GM19238 (cell line): Measurements from ENCODE around the gene ONECUT2.

Experiments
- DNase-seq: peaks from one replicate; pipeline ENCODE4 v3.0.0; 2011; ENCODE audit warnings: low spot score; ENCODE audit not compliant: insufficient read length

The ONECUT2 gene

DNA sequence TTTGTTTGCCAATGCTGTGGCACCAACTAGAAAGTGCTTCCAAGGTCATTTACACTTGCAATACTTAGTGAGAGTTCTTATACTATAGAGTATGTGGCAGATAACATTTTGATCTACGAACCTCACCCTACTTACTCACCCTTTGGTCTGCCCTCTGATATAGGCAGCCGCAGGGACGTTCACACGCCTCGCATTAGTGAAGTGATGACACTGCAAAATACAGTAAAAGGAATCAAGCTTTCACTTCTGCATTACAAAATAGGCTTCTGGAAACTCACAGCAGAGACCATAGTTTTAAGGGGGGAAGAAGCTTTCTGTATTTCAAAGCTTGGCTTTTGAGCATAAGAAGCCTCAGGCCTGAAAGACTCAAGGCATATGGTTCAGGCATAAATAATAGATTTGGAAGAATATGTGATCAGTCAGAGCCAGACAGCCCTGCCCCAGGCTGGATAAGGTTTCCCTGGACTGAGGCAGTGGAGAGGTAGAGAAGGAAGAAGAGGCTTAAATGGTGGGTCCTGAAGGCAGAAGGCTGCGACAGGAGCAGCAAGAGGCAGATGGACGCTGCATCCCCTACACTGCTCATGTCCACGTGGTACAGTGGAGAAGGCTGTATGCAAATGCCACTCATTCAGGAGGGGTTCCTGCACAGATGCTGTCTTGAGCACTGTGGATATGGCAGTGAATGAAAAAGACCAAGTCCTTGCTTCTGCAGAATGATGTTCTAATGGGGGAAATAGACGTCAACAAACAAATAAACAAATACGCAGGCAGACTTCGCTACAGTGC lies 88.2 kb downstream of the ONECUT2 start:
- no peak for DNase-seq

DNA sequence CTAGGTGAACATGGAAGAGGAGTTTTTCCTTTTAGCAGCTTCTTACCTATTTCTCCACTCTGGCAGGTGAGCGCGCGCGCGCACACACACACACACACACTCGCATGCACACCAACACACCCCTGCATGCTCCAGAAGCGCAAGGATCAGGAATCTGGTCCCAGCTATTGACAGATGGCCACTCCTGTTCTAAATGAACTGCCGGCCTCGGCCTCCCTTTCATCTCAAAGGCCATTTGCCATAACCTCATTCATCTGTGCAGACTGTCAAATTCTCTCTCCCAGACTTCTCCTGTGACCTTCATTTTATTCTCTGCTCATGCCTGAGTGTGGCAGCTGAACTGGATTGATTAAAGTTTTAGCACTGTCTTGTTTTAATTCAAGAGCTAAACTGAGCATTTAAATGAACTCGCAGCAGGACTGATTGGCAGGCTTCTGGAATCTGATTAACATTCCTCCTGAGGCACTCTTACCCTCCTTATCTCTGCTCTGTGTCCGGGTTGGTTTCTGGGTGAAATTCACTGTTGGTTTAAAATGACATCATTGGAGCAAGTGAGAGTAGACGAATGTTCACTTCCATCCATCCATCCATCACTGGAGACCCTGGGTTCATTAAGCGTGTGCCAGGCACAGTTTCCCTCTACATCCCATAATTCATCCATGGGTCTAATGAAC lies 92.5 kb downstream of the ONECUT2 start:
- DNase-seq, result no peak

DNA sequence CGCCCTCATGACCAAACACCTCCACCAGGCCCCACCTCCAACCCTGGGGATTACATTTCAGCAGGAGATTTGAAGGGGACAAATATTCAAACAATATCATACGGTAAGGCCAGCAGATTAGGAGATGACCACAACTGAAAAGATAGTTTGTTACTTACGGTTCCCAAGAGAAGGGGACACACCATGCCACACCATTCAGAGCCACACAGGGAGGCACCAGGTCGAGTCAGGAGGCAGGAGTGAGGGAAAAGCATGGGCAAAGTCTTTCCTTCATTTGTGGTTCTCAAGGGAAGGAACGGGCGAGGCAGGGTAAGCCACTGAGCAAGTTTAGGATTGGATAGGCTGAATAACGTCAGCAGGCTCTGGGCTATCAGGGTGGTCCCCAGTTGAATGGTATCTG lies 94.0 kb downstream of the ONECUT2 start:
- DNase-seq, result no peak

DNA sequence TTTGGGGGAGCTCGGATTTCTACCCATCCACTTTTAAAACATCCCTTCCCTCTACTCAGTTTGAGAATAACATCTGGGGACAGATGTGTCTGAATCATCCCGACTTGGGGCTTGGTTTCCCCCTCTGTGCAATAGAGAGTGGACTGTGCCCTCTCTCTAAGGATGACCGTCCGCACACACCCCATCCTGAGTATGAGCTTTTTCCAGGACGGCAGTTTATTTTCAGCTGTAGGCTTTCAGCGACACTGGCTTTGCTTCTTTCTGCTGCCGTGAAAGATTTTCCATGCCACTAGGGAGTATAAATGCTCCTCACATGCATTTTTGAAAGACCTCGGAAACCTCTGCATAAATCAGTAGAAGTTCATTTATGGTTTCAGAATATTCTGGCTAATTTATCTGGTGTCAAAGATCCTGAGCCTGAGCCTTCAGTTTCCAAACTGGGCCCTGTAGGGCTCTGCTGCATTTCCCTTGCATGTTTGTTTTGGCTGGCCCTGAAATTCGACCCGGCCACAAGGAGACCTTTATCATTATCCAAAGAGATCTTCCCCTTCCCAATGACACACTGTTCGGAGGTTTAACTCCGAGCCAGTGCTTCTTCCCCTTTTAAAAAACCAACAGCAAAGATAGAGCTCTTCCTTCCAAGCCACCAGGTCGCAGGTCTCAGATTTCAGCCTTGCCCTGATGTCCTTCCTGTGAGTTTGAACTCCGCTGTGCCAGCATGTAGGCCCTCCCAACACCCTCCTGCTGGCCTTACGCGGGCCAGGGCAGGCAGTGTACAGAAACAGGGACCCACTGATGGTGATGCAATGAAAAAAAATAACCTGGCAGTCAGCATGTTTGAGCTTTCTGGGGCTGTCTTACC lies 98.1 kb downstream of the ONECUT2 start:
- no peak for DNase-seq

DNA sequence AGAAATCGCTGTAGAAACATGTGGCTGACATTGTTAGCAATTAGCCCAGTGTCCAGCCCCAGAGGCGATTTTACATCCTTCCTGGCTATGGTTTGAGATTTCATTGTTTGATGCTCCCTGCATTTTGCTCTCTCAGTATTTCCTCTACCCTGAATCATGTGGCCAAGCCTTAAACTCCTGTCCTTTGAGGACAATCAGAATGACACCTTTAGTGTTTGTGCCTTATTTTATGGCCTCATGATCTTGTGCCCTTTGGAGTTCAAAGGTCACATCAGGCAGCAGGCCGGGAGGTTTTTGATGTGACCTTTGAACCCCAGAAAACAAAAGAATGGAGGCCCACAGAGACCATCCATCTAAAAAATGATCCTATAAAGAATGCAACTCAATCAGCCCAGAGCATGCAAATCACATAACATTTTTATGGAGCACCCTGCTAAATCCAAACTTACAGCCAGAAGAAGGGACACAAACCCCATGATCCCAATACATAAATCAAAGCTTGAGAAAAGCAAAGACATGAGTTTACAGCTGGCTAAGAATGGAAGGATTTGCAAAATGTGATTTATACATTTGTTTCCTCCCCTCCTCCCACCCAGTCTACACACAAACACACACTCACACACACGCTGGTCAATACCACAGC lies 98.8 kb downstream of the ONECUT2 start:
- DNase-seq, result no peak

DNA sequence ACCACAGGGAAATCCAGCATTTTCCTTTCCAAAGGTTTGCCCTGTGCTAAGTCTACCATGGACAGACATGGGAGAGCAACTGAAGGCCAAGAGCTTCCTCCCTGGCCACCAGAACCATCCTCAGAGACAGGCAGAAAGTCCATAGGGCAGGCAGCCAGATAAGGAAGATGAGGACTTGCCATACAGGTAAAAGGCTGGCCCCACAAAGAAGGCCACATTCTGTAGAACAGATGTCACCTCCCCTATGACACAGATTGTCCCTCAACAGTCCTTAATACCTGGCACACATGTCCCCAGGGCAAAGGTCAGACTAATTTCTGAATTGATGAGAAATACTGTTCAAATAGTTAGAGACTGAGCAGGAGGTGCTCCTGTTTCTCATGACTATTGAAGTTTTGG lies 99.3 kb downstream of the ONECUT2 start:
- no peak for DNase-seq

DNA sequence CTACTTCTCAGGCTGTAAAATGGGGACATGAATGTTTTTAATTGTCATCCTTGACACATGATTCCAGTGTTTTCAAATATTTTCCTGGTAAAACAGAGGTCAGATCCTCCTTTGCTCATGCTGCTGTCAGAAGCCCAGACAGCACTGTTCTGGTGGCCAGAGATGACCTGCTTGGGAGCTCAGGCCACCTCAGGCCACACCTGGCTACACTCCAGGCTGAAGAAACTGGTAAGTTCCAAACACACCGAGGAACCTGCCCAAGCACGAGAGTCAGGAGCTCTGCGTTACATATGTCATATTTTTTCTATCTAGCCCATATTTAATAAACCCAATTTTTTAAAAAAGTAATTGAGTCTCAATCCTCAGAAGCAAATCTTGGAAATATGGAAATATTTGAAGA lies 103.4 kb downstream of the ONECUT2 start:
- DNase-seq, result no peak

DNA sequence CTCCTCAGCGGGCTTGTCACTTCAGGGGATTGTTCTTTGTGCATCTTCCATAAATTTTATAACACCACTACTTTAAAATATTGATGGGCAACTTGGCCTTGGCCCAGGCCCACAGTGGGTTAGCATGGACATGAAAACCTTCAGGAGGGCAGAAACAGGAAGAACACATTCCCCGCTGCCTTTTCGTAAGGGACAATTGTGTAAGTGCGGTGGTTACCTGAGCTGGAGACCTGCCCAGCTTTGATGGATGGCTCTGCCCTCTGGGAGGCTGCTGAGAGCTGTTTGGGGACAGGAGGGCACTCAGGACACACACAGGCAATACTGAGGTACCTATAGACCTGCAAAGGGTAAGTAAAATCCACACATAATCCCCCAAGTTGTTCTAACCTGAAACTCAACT lies 104.5 kb downstream of the ONECUT2 start:
- no peak for DNase-seq
